Measurements from ENCODE around the gene GPR137B. TPM values are rescaled to one million over a fixed set of nuclear protein-coding genes. Genes with fewer than 3 reads are reported as not detected.

Gene GPR137B
- total and polyA plus RNA-seq, 2 of the 8 experiments (the other 6 are each of a cell fraction or from before 2014, with no cell fraction given), result 6.9 to 7.7 TPM

- H3K23ac ChIP-seq (ENCODE audit: insufficient read length), result no peak overlapping the region
- CTCF ChIA-PET (ENCODE audit: partially characterized antibody), result interaction anchor here (1.5 kb wide), 1 partner anchor 95 kb away, joined by 3 read pairs; no protein-coding TSS in a partner anchor
- no peak for FAIRE-seq
- TF ChIP-seq TEAD4 (IDR thresholded peaks at IDR 0.05; ENCODE audit: low read depth, low read length) (no peak), NANOG (IDR thresholded peaks at IDR 0.05; ENCODE audit: insufficient read depth, low read depth, low read length, poor library complexity, severe bottlenecking) (no peak), POU5F1 (IDR thresholded peaks at IDR 0.05; ENCODE audit: low read depth, low read length) (no peak), JUN (IDR thresholded peaks at IDR 0.05; ENCODE audit: low read depth, low read length) (no peak), SIRT6 (IDR thresholded peaks at IDR 0.05; ENCODE audit: low read length) (no peak), PHF8 (conservative IDR thresholded peaks at IDR 0.05; ENCODE audit: low read depth, low read length) (no peak), HDAC6 (IDR thresholded peaks at IDR 0.05; ENCODE audit: low read depth, low read length) (no peak), KDM5A (IDR thresholded peaks at IDR 0.05; ENCODE audit: low read length) (no peak), CHD1 (IDR thresholded peaks at IDR 0.05; ENCODE audit: low read depth, low read length) (no peak), JUND (IDR thresholded peaks at IDR 0.05; ENCODE audit: low read length) (no peak), BRCA1 (IDR thresholded peaks at IDR 0.05; ENCODE audit: low read depth, low read length) (no peak)
Measured at GRCh38 chr1:236209713-236210112, 67.4 kb downstream of the GPR137B start.

More at GRCh38 chr1:236209713-236210112, 67.4 kb downstream of the GPR137B start:
- H3K9me3 ChIP-seq (ENCODE audit: insufficient read depth in 2 of 2, low read depth in 1 of 2, low read length in 1 of 2), result no peaks in the 10 kb centered on the region
- POLR2A ChIA-PET (ENCODE audit: partially characterized antibody), result no interaction called here
- peaks cover 0 to 6% (median 2%) of the 10 kb centered on the region in 4 experiments; a peak in 1 of 7 replicates for H3K4me1 ChIP-seq (replicated peaks in 1 of 4; ENCODE audit: control insufficient read depth in 3 of 4, insufficient read depth in 4 of 4, low read length in 3 of 4)
- H2BK12ac ChIP-seq (ENCODE audit: low read depth, low read length), result no peak overlapping the region
- H3K23me2 ChIP-seq (ENCODE audit: low read depth, low read length), result no peaks in the 10 kb centered on the region
- H2BK20ac ChIP-seq (ENCODE audit: low read length), result no peak overlapping the region
- no peak overlapping the region for H2BK120ac ChIP-seq (replicated peaks; ENCODE audit: low read depth, low read length)
- no peak overlapping the region for H2AK5ac ChIP-seq (ENCODE audit: low read depth, low read length)
- H3K27me3 ChIP-seq (replicated peaks in 1 of 4; ENCODE audit: control insufficient read depth in 3 of 4, extremely low read depth in 1 of 4, insufficient read depth in 3 of 4, low read length in 3 of 4), result no peaks in the 10 kb centered on the region
- no peak overlapping the region for H4K8ac ChIP-seq (ENCODE audit: extremely low read depth, insufficient read depth, low read length)
- DNase-seq (ENCODE audit: low read depth in 1 of 2, low spot score in 2 of 2), result no peak
- H2BK15ac ChIP-seq (ENCODE audit: low read length), result no peak overlapping the region
- H3K18ac ChIP-seq (ENCODE audit: extremely low read depth, low read length), result no peak overlapping the region
- no peaks in the 10 kb centered on the region; a peak in 1 of 8 replicates for H3K36me3 ChIP-seq (ENCODE audit: control insufficient read depth in 2 of 4, insufficient read depth in 4 of 4, low read length in 3 of 4)
- H3K4ac ChIP-seq (replicated peaks; ENCODE audit: insufficient read length, low read depth, low read length), result no peak overlapping the region
- no peak overlapping the region for H2AFZ ChIP-seq (ENCODE audit: low read length)
- no peaks in the 10 kb centered on the region for H3K79me1 ChIP-seq (ENCODE audit: low read depth, low read length)
- H3K4me3 ChIP-seq (ENCODE audit: extremely low read depth in 1 of 4, insufficient read depth in 2 of 4, low read depth in 3 of 4, low read length in 4 of 4), result no peak overlapping the region
- H4K91ac ChIP-seq (replicated peaks; ENCODE audit: insufficient read length, low read length), result no peak overlapping the region
- H2BK5ac ChIP-seq (ENCODE audit: low read depth, low read length), result no peak overlapping the region
- H3K79me2 ChIP-seq (ENCODE audit: control insufficient read depth in 1 of 2, insufficient read depth in 2 of 2, low read length in 2 of 2), result no peaks in the 10 kb centered on the region
- no peak overlapping the region for H3K56ac ChIP-seq (replicated peaks; ENCODE audit: insufficient read length, low read depth, low read length)
- H3K9ac ChIP-seq (replicated peaks in 1 of 4; ENCODE audit: extremely low read depth in 1 of 4, low read depth in 3 of 4, low read length in 3 of 4), result no peak overlapping the region
- H3K27ac ChIP-seq (ENCODE audit: low read depth, low read length), result no peak overlapping the region
- no peaks in the 10 kb centered on the region for H4K20me1 ChIP-seq (replicated peaks in 1 of 2; ENCODE audit: control insufficient read depth in 1 of 2, insufficient read depth in 2 of 2, low read length in 2 of 2)
- H4K5ac ChIP-seq (ENCODE audit: insufficient read length, low read depth, low read length), result no peak overlapping the region
- H3K14ac ChIP-seq (ENCODE audit: insufficient read length), result no peak overlapping the region
- no peak overlapping the region for H3K4me2 ChIP-seq (ENCODE audit: insufficient read depth in 1 of 2, low read depth in 2 of 2, low read length in 2 of 2)
